A673 (cell line): ENCODE results near the gene DCAF12. TPM values are rescaled to one million over a fixed set of nuclear protein-coding genes. Genes with fewer than 3 reads are reported as not detected.

Experiments
- BruUV-seq: library from RNA; stranded (reverse); fragments of 400-500 nt; replicated peaks from 2 replicates; lab custom pipeline; 2021; lab: Mats Ljungman, UMichigan
- CTCF ChIA-PET: fragments of 300-600 bp; sonication (Branson Sonifier 250); formaldehyde crosslinking; loops from one replicate; lab custom pipeline; 2022; ENCODE audit warnings: antibody characterized with exemption; lab: Charles Lee
- POLR2A ChIA-PET: fragments of 300-600 bp; sonication (Branson Sonifier 250); formaldehyde crosslinking; loops from one replicate; lab custom pipeline; 2022; ENCODE audit warnings: antibody characterized with exemption; ENCODE audit not compliant: low non-redundant PET; lab: Charles Lee
- DNase-seq: peaks from one replicate; pipeline ENCODE4 v3.0.0-alpha.2; 2015; ENCODE audit warnings: low spot score
- H3K27ac ChIP-seq: fragments of 200-600 bp; sonication (generic); 2 replicates; pipeline ENCODE4 v1.5.1; 2016; ENCODE audit warnings: mixed run types, low read depth, mild to moderate bottlenecking, mixed read lengths, antibody characterized with exemption, low read length; ENCODE audit not compliant: poor library complexity, severe bottlenecking
- H3K27me3 ChIP-seq: fragments of 200-600 bp; sonication (generic); replicated peaks from 2 replicates; pipeline ENCODE4 v1.6.1; 2017; ENCODE audit warnings: mixed run types, low read depth, mild to moderate bottlenecking, mixed read lengths, antibody characterized with exemption, low read length; ENCODE audit not compliant: insufficient read depth, poor library complexity
- H3K36me3 ChIP-seq: fragments of 200-600 bp; sonication (generic); 2 replicates; pipeline ENCODE4 v1.6.1; 2016; ENCODE audit warnings: mixed run types, mild to moderate bottlenecking, mixed read lengths, antibody characterized with exemption, low read length; ENCODE audit not compliant: insufficient read depth, poor library complexity, severe bottlenecking
- H3K4me1 ChIP-seq: fragments of 200-600 bp; sonication (generic); 2 replicates; pipeline ENCODE4 v1.6.1; 2017; ENCODE audit warnings: mixed run types, mild to moderate bottlenecking, mixed read lengths, antibody characterized with exemption, low read length; ENCODE audit not compliant: insufficient read depth, poor library complexity, severe bottlenecking
- H3K4me3 ChIP-seq: fragments of 200-600 bp; sonication (generic); 2 replicates; pipeline ENCODE4 v1.5.1; 2016; ENCODE audit warnings: low read depth, mixed run types, mild to moderate bottlenecking, mixed read lengths, low read length; ENCODE audit not compliant: poor library complexity, severe bottlenecking
- H3K9me3 ChIP-seq: fragments of 200-600 bp; sonication (generic); 2 replicates; pipeline ENCODE4 v1.6.1; 2016; ENCODE audit warnings: mixed run types, low read depth, mild to moderate bottlenecking, mixed read lengths, antibody characterized with exemption, low read length; ENCODE audit not compliant: poor library complexity, severe bottlenecking
- EZH2 ChIP-seq: fragments of 200-600 bp; sonication (generic); IDR thresholded peaks from 2 replicates; pipeline ENCODE4 v1.6.1; 2017; ENCODE audit warnings: borderline replicate concordance, low read depth, mild to moderate bottlenecking, mixed read lengths, antibody characterized with exemption, low read length; ENCODE audit not compliant: poor library complexity, severe bottlenecking
- intact Hi-C: fragments of 100-400 bp; cut with micrococcal nuclease; formaldehyde crosslinking; loops from one replicate; pipeline ENCODE4 v1.10.0; 2022; ENCODE audit not compliant: unreplicated experiment
- total RNA-seq: library from RNA; stranded (reverse); gene quantifications from 2 replicates; pipeline ENCODE4 v1.2.3, GENCODE V29; 2021
- TF ChIP-seq, protein P1 (sequence below): fragments of 300-800, 200-600 bp; sonication (generic); conservative IDR thresholded peaks from 2 replicates; pipeline ENCODE4 v1.5.1; 2017; ENCODE audit warnings: low read depth, mild to moderate bottlenecking, antibody characterized with exemption, low read length, moderate library complexity, mixed read lengths

DCAF12 gene
- total RNA-seq, 1 experiment from 2014 or later, result 37.9 TPM

DNA sequence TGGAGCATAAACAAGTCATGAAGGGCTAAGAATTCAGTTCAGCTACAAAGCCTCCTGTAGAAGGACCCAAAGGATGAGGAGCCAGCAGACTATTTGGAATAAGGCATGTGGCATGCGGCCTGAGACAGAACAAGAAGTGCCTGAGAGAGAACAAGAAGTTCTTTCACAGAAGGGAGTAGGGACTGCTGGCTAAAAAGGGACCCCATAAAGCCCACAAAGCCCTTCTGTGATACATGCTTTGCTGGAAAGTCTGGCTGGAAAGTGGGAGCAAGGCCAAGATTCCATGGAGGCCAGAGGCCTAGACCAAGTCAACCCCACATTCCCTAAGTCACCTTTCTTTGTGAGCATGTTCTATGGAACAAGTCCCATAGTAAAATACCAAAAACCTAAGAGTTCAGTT, 41.9 kb downstream of the DCAF12 start:
- DNase-seq, result no peak
- Histone ChIP-seq H3K4me3 (no peak overlapping the region), H3K36me3 (peaks cover 28% of the 10 kb centered on the region), H3K9me3 (no peaks in the 10 kb centered on the region), H3K4me1 (no peaks in the 10 kb centered on the region), H3K27me3 (no peaks in the 10 kb centered on the region), H3K27ac (no peak overlapping the region)
- intact Hi-C loops, result no loop called here
- BruUV-seq, result no TSS peak
- TF ChIP-seq, protein P1, sequence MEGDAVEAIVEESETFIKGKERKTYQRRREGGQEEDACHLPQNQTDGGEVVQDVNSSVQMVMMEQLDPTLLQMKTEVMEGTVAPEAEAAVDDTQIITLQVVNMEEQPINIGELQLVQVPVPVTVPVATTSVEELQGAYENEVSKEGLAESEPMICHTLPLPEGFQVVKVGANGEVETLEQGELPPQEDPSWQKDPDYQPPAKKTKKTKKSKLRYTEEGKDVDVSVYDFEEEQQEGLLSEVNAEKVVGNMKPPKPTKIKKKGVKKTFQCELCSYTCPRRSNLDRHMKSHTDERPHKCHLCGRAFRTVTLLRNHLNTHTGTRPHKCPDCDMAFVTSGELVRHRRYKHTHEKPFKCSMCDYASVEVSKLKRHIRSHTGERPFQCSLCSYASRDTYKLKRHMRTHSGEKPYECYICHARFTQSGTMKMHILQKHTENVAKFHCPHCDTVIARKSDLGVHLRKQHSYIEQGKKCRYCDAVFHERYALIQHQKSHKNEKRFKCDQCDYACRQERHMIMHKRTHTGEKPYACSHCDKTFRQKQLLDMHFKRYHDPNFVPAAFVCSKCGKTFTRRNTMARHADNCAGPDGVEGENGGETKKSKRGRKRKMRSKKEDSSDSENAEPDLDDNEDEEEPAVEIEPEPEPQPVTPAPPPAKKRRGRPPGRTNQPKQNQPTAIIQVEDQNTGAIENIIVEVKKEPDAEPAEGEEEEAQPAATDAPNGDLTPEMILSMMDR, result no peak
- TF ChIP-seq EZH2, result no peak
- POLR2A ChIA-PET, result no interaction called here
- CTCF ChIA-PET, result no interaction called here

DNA sequence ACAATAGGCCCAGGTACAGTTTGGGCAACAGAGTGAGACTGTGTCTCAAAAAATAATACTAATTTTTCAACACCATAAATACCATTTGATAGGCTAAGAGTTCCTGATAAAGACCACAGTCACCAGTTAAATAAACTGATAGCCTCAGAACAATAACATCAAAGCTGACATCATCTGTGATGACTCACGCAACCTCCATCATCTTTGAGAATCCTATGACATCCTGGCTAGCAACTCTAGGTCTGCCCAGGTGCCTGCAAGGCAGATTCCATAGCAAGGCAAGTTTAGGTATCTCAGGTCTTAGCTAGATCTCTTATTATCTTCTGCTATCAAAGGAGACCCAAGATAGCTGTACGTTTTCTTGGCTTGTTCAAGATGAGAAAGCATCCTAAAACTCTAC, 47.3 kb downstream of the DCAF12 start:
- Histone ChIP-seq H3K9me3 (no peaks in the 10 kb centered on the region), H3K36me3 (no peaks in the 10 kb centered on the region), H3K27me3 (no peaks in the 10 kb centered on the region), H3K4me3 (no peak overlapping the region), H3K4me1 (no peaks in the 10 kb centered on the region), H3K27ac (no peak overlapping the region)
- TF ChIP-seq, protein P1, result no peak
- TF ChIP-seq EZH2, result no peak
- intact Hi-C loops, result loop anchor here (10.0 kb wide), 1 partner anchor 176 kb away; no protein-coding TSS in a partner anchor
- BruUV-seq, result no TSS peak
- POLR2A ChIA-PET, result no interaction called here
- CTCF ChIA-PET, result no interaction called here
- DNase-seq, result no peak

DNA sequence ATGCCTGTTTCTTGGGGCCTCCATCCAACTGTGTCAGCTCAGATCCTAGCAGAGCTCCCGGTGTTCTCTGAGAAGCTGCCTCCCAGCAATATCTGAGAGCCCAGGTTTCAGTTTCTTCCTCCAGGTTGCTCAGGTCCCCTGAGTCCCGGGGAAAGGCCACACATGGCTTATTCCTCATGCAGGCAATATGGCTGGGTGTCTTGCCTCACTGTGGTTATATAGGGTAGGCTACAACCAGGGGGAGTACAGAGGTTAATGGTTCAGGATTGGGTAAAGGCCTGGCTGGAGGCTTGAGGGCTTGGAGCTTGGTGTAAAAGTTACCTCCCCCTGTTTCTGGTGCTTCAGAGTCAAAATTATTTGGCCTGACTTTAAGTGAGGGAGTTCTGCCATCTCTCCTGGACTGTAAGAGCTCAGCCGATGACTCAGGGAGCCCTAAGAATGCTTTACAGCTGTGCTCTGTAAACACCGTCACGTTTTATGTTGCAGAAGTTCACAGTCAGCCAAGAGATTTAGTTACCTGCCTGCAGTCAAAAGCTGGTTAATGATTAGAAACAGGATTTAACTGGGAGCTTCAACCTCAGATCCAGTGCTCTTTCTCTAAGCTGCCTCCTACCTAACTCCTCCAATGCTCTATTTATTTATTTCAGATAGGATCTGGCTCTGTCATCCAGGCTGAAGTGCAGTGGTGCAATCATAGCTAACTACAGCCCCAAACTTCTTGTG, 53.5 kb downstream of the DCAF12 start:
- Histone ChIP-seq H3K4me1 (no peaks in the 10 kb centered on the region), H3K27ac (no peak overlapping the region), H3K27me3 (no peaks in the 10 kb centered on the region), H3K36me3 (no peaks in the 10 kb centered on the region), H3K4me3 (no peak overlapping the region), H3K9me3 (no peaks in the 10 kb centered on the region)
- TF ChIP-seq EZH2, result no peak
- TF ChIP-seq, protein P1, result no peak
- no TSS peak for BruUV-seq
- intact Hi-C loops, result loop anchor here (5.0 to 10.0 kb wide), 2 partner anchors 182 to 336 kb away; no protein-coding TSS in a partner anchor
- no peak for DNase-seq
- ChIA-PET POLR2A (interaction anchor here (0.6 kb wide), 1 partner anchor 139 kb away, joined by 3 read pairs; no protein-coding TSS in a partner anchor), CTCF (interaction anchor here (0.5 to 1.8 kb wide), 5 partner anchors 148 to 538 kb away, joined by 3 to 9 read pairs (median 6); no protein-coding TSS in a partner anchor)
